H9 (cell line): Measurements from ENCODE around the gene RNLS. TPM values are rescaled to one million over a fixed set of nuclear protein-coding genes. Genes with fewer than 3 reads are reported as not detected.

Experiments
- DNase-seq: peaks from one replicate; pipeline ENCODE4 v3.0.0-alpha.2; 2017
- H2AFZ ChIP-seq: one replicate; pipeline ENCODE4 v1.6.1; 2013; ENCODE audit warnings: mild to moderate bottlenecking, low read length, control low read depth, moderate library complexity
- H2AK5ac ChIP-seq: 2 replicates; pipeline ENCODE4 v1.6.1; 2013; ENCODE audit warnings: low read length, control low read depth, mixed read lengths; ENCODE audit not compliant: insufficient read length
- H2BK120ac ChIP-seq: one replicate; pipeline ENCODE4 v1.6.1; 2013; ENCODE audit warnings: low read depth, mild to moderate bottlenecking, low read length, control low read depth, inconsistent platforms; ENCODE audit not compliant: poor library complexity, severe bottlenecking
- H2BK12ac ChIP-seq: 2 replicates; pipeline ENCODE4 v1.6.1; 2013; ENCODE audit warnings: low read length, control low read depth, mixed read lengths, low read depth; ENCODE audit not compliant: insufficient read length
- H2BK15ac ChIP-seq: 2 replicates; pipeline ENCODE4 v1.6.1; 2013; ENCODE audit warnings: low read depth, low read length, control low read depth
- H2BK20ac ChIP-seq: one replicate; pipeline ENCODE4 v1.6.1; 2013; ENCODE audit warnings: low read depth, mild to moderate bottlenecking, low read length, control low read depth, inconsistent platforms; ENCODE audit not compliant: poor library complexity, severe bottlenecking
- H2BK5ac ChIP-seq: 2 replicates; pipeline ENCODE4 v1.6.1; 2013; ENCODE audit warnings: low read length, control low read depth, mixed read lengths; ENCODE audit not compliant: insufficient read length
- H3K14ac ChIP-seq: 2 replicates; pipeline ENCODE4 v1.6.1; 2013; ENCODE audit warnings: low read length, control low read depth; ENCODE audit not compliant: insufficient read depth
- H3K18ac ChIP-seq: 2 replicates; pipeline ENCODE4 v1.6.1; 2013; ENCODE audit warnings: low read depth, mild to moderate bottlenecking, mixed read lengths, low read length, control low read depth; ENCODE audit not compliant: insufficient read length
- H3K23ac ChIP-seq: 2 replicates; pipeline ENCODE4 v1.6.1; 2013; ENCODE audit warnings: low read length, control low read depth, mixed read lengths, low read depth; ENCODE audit not compliant: insufficient read length
- H3K23me2 ChIP-seq: 2 replicates; pipeline ENCODE4 v1.6.1; 2013; ENCODE audit warnings: low read depth, mild to moderate bottlenecking, mixed read lengths, low read length, control low read depth; ENCODE audit not compliant: insufficient read length, poor library complexity, severe bottlenecking
- H3K27ac ChIP-seq: 2 replicates; pipeline ENCODE4 v1.5.1; 2013; ENCODE audit warnings: low read length, control low read depth, mixed read lengths, low read depth; ENCODE audit not compliant: insufficient read length
- H3K27me3 ChIP-seq: 2 replicates; pipeline ENCODE4 v1.6.1; 2013; ENCODE audit warnings: low read length, control low read depth, inconsistent platforms; ENCODE audit not compliant: insufficient read depth
- H3K4ac ChIP-seq: 2 replicates; pipeline ENCODE4 v1.6.1; 2013; ENCODE audit warnings: low read depth, mild to moderate bottlenecking, control low read depth, inconsistent platforms, low read length, moderate library complexity
- H3K4me1 ChIP-seq: 2 replicates; pipeline ENCODE4 v1.6.1; 2013; ENCODE audit warnings: low read length, control low read depth, inconsistent platforms; ENCODE audit not compliant: insufficient read depth
- H3K4me2 ChIP-seq: 2 replicates; pipeline ENCODE4 v1.6.1; 2013; ENCODE audit warnings: low read length, control low read depth, mixed read lengths; ENCODE audit not compliant: insufficient read length, insufficient read depth
- H3K56ac ChIP-seq: 2 replicates; pipeline ENCODE4 v1.6.1; 2013; ENCODE audit warnings: low read depth, mild to moderate bottlenecking, mixed read lengths, low read length, control low read depth; ENCODE audit not compliant: insufficient read length
- H3K79me1 ChIP-seq: 2 replicates; pipeline ENCODE4 v1.6.1; 2013; ENCODE audit warnings: low read depth, mild to moderate bottlenecking, moderate library complexity, low read length, control low read depth, inconsistent platforms; ENCODE audit not compliant: insufficient read depth, poor library complexity, severe bottlenecking
- H3K79me2 ChIP-seq: 2 replicates; pipeline ENCODE4 v1.6.1; 2013; ENCODE audit warnings: low read length, control low read depth, inconsistent platforms; ENCODE audit not compliant: insufficient read depth
- H3K9ac ChIP-seq: 2 replicates; pipeline ENCODE4 v1.6.1; 2013; ENCODE audit warnings: low read length, control low read depth, mixed read lengths; ENCODE audit not compliant: insufficient read length; ENCODE audit errors: extremely low read depth
- H3K9me3 ChIP-seq: one replicate; pipeline ENCODE4 v1.6.1; 2013; ENCODE audit warnings: low read depth, low read length, inconsistent platforms; ENCODE audit not compliant: control insufficient read depth
- H3T11ph ChIP-seq: one replicate; pipeline ENCODE4 v1.6.1; 2013; ENCODE audit warnings: mild to moderate bottlenecking, low read length, control low read depth, inconsistent platforms
- H4K20me1 ChIP-seq: one replicate; pipeline ENCODE4 v1.6.1; 2013; ENCODE audit not compliant: control insufficient read depth, insufficient read length, insufficient read depth
- H4K5ac ChIP-seq: 2 replicates; pipeline ENCODE4 v1.6.1; 2013; ENCODE audit warnings: low read depth, mild to moderate bottlenecking, mixed read lengths, low read length, control low read depth; ENCODE audit not compliant: insufficient read length
- H4K8ac ChIP-seq: replicated peaks from 2 replicates; pipeline ENCODE4 v1.6.1; 2013; ENCODE audit warnings: low read length, control low read depth, mixed read lengths, low read depth; ENCODE audit not compliant: insufficient read length
- H4K91ac ChIP-seq: 2 replicates; pipeline ENCODE4 v1.6.1; 2013; ENCODE audit warnings: low read depth, mild to moderate bottlenecking, moderate library complexity, mixed read lengths, low read length, control low read depth; ENCODE audit not compliant: insufficient read length
- H3K27ac Mint-ChIP-seq, 3 experiments: 2 replicates in 2 of 3; 3 replicates in 1 of 3; pipeline ENCODE4 v1.8.0; 2020 to 2021; ENCODE audit warnings: mixed read lengths in 3 of 3, mild to moderate bottlenecking in 1 of 3, moderate library complexity in 1 of 3
- H3K27me3 Mint-ChIP-seq: 2 replicates; pipeline ENCODE4 v1.8.0; 2021; ENCODE audit warnings: low read depth, mild to moderate bottlenecking, moderate library complexity, mixed read lengths
- H3K36me3 Mint-ChIP-seq, 3 experiments: 2 replicates in 2 of 3; 3 replicates in 1 of 3; pipeline ENCODE4 v1.8.0; 2020 to 2021; ENCODE audit warnings: low read depth in 3 of 3, mixed read lengths in 3 of 3; ENCODE audit not compliant: insufficient read depth in 1 of 3
- H3K4me1 Mint-ChIP-seq, 2 experiments: 2 replicates each; pipeline ENCODE4 v1.8.0; 2020; ENCODE audit warnings: mixed read lengths in 2 of 2
- H3K4me3 Mint-ChIP-seq, 2 experiments: 2 replicates in 1 of 2; 3 replicates in 1 of 2; pipeline ENCODE4 v1.8.0; 2020 to 2021; ENCODE audit warnings: mild to moderate bottlenecking in 2 of 2, mixed read lengths in 2 of 2, moderate library complexity in 1 of 2
- H3K9me3 Mint-ChIP-seq, 2 experiments: 2 replicates in 1 of 2; 3 replicates in 1 of 2; pipeline ENCODE4 v1.8.0; 2020; ENCODE audit warnings: mild to moderate bottlenecking in 2 of 2, mixed read lengths in 2 of 2, moderate library complexity in 1 of 2
- CTCF ChIP-seq: fragments of 200-600 bp; sonication (generic); conservative IDR thresholded peaks from 3 replicates; pipeline ENCODE4 v1.8.0; 2021; ENCODE audit warnings: antibody characterized with exemption, mild to moderate bottlenecking
- WGBS: extraction: QIAGEN DNeasy Blood & Tissue Kit; methylation state at CpG from one replicate; pipeline ENCODE4 v1.1.7; 2013; ENCODE audit warnings: missing lambda C conversion rate, low lambda C conversion rate, mixed read lengths; ENCODE audit not compliant: insufficient read length; ENCODE audit errors: extremely low coverage; 5-methylcytosine and 5-hydroxymethylcytosine counted together
- total RNA-seq: library from RNA; stranded (reverse); gene quantifications from 2 replicates; pipeline ENCODE4 v1.2.1, GENCODE V29; 2021

The RNLS gene
- total RNA-seq, 1 experiment from 2014 or later, result 7.5 TPM

- Histone ChIP-seq H3T11ph (no peak overlapping the region), H3K4ac (no peak overlapping the region), H3K27ac (no peak overlapping the region), H3K27me3 (no peaks in the 10 kb centered on the region), H2AFZ (no peak overlapping the region), H2AK5ac (no peak overlapping the region), H4K91ac (no peak overlapping the region), H3K23ac (no peak overlapping the region), H3K9me3 (no peaks in the 10 kb centered on the region), H3K4me1 (peaks cover 2% of the 10 kb centered on the region; the same call in 1 of the 2 replicates), H2BK120ac (no peak overlapping the region), H4K8ac (no peak overlapping the region), H3K9ac (no peak overlapping the region), H4K5ac (no peak overlapping the region), H3K79me1 (no peaks in the 10 kb centered on the region), H3K18ac (no peak overlapping the region), H2BK12ac (no peak overlapping the region), H3K79me2 (no peaks in the 10 kb centered on the region), H3K4me2 (peak overlapping the region; percentile 30), H3K23me2 (no peaks in the 10 kb centered on the region), H3K14ac (no peak overlapping the region), H4K20me1 (no peaks in the 10 kb centered on the region), H2BK5ac (no peak overlapping the region), H2BK15ac (no peak overlapping the region), H3K56ac (no peak overlapping the region), H2BK20ac (peak overlapping the region; percentile 26)
- no peak for TF ChIP-seq CTCF
- Mint-ChIP-seq H3K9me3 (peaks cover 0 to 4% of the 10 kb centered on the region in 2 experiments; a peak in 2 of 5 replicates), H3K27me3 (no peaks in the 10 kb centered on the region), H3K27ac (no peak overlapping the region), H3K36me3 (no peaks in the 10 kb centered on the region), H3K4me3 (0 out of 5 replicates have a peak overlapping the region, but pooled peaks of 1 of the 2 experiments have one; percentile 6), H3K4me1 (peaks cover 25 to 26% of the 10 kb centered on the region in 2 experiments)
- peak; percentile 57 for DNase-seq
- no CpG with 5 or more reads among the region's 1 CpG for WGBS
Measured at GRCh38 chr10:88505680-88506215, 77.4 kb downstream of the RNLS start.
